Measurements from ENCODE around the gene PIH1D1. TPM values are rescaled to one million over a fixed set of nuclear protein-coding genes. Genes with fewer than 3 reads are reported as not detected.

PIH1D1 gene
- total and polyA plus RNA-seq, 10 of the 15 experiments (the other 5 are each of a cell fraction or from before 2014, with no cell fraction given), result 16.1 to 153 (median 106) TPM

DNA sequence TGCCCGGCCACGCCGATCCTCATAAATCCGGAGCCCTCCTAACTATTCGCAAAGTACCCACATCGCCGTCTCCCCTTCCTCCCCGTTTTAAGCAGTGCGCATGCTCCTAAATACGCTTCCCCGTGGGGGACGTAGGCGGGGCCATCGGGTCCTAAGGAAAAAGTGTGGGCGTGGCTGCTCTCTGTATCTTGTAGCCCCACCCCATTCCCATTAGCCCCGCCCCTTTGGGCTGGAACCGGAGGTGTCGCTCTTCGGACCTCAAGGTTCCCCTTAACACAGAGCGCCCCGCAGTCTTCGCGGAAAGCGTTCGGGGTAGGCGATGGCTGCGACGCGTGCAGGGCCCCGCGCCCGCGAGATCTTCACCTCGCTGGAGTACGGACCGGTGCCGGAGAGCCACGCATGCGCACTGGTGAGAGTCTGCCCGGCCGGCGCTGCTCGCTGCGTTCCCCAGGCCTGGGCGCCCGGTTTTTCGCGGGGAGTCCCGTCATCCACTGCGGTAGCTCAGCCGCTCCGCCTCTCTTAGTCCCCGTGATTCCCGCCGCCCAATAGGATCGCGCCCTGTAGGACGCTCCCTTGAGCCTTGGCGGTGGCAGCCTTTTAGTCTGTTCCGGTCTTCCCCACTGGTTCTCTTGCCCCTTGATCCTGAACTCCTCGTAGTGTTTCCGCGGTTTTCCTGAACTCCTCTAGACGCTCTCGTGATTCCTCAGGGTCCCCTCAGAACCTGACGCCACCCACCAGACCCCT, 1.6 kb upstream of the PIH1D1 start, which contains the start of gene ALDH16A1 (continued):
- TF ChIP-seq, protein P1, sequence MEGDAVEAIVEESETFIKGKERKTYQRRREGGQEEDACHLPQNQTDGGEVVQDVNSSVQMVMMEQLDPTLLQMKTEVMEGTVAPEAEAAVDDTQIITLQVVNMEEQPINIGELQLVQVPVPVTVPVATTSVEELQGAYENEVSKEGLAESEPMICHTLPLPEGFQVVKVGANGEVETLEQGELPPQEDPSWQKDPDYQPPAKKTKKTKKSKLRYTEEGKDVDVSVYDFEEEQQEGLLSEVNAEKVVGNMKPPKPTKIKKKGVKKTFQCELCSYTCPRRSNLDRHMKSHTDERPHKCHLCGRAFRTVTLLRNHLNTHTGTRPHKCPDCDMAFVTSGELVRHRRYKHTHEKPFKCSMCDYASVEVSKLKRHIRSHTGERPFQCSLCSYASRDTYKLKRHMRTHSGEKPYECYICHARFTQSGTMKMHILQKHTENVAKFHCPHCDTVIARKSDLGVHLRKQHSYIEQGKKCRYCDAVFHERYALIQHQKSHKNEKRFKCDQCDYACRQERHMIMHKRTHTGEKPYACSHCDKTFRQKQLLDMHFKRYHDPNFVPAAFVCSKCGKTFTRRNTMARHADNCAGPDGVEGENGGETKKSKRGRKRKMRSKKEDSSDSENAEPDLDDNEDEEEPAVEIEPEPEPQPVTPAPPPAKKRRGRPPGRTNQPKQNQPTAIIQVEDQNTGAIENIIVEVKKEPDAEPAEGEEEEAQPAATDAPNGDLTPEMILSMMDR (IDR thresholded peaks at IDR 0.05 in 2 of 3, conservative IDR thresholded peaks at IDR 0.05 in 1 of 3; ENCODE audit: control insufficient read depth in 2 of 3, extremely low read depth in 1 of 3, insufficient read depth in 1 of 3, low read depth in 3 of 3, low read length in 3 of 3), result no peak
- TF ChIP-seq RBBP5 (conservative IDR thresholded peaks at IDR 0.05) (no peak), ETV6 (conservative IDR thresholded peaks at IDR 0.05 in 1 of 2, IDR thresholded peaks at IDR 0.05 in 1 of 2; ENCODE audit: borderline replicate concordance in 1 of 2, low read depth in 1 of 2) (no peak), HCFC1 (IDR thresholded peaks at IDR 0.05; ENCODE audit: low read length) (peak; percentile 60), NR2F1 (conservative IDR thresholded peaks at IDR 0.05) (peak; percentile 52; the same call in 1 of the 2 replicates), NFYB (IDR thresholded peaks at IDR 0.05; ENCODE audit: insufficient read depth, low read depth, low read length) (peak; percentile 88), MTA2 (IDR thresholded peaks at IDR 0.05; ENCODE audit: low read depth) (no peak), ZNF274 (IDR thresholded peaks at IDR 0.05; ENCODE audit: insufficient read depth, insufficient read length) (no peak), EGR1 (IDR thresholded peaks at IDR 0.05; ENCODE audit: borderline replicate concordance in 1 of 2, low read depth in 2 of 2, low read length in 2 of 2) (peak in 1 of 2 experiments; percentile 57; a peak in 2 of 3 replicates), CREM (IDR thresholded peaks at IDR 0.05; ENCODE audit: low read depth) (no peak; the same call in 1 of the 2 replicates), CBX5 (IDR thresholded peaks at IDR 0.05; ENCODE audit: low read depth) (peak; percentile 78; the same call in 1 of the 2 replicates), TCF3 (IDR thresholded peaks at IDR 0.05; ENCODE audit: borderline replicate concordance, insufficient read depth, low read depth, low read length) (peak; percentile 49; the same call in 1 of the 2 replicates), ZSCAN29 (IDR thresholded peaks at IDR 0.05) (peak; percentile 43; the same call in 1 of the 2 replicates), BHLHE40 (IDR thresholded peaks at IDR 0.05; ENCODE audit: borderline replicate concordance in 1 of 2, low read depth in 2 of 2, low read length in 1 of 2) (peak; percentile 51 to 83; a peak in 3 of 4 replicates), ASH2L (IDR thresholded peaks at IDR 0.05; ENCODE audit: borderline replicate concordance, low read depth) (no peak), RAD21 (IDR thresholded peaks at IDR 0.05; ENCODE audit: insufficient read depth, low read depth, low read length) (no peak), SREBF1 (IDR thresholded peaks at IDR 0.05; ENCODE audit: low read length) (no peak), HDGF (IDR thresholded peaks at IDR 0.05) (no peak; the same call in 1 of the 2 replicates), RUNX3 (IDR thresholded peaks at IDR 0.05; ENCODE audit: low read length) (peak; percentile 62; the same call in 1 of the 2 replicates)
- TF ChIP-seq, protein P2, sequence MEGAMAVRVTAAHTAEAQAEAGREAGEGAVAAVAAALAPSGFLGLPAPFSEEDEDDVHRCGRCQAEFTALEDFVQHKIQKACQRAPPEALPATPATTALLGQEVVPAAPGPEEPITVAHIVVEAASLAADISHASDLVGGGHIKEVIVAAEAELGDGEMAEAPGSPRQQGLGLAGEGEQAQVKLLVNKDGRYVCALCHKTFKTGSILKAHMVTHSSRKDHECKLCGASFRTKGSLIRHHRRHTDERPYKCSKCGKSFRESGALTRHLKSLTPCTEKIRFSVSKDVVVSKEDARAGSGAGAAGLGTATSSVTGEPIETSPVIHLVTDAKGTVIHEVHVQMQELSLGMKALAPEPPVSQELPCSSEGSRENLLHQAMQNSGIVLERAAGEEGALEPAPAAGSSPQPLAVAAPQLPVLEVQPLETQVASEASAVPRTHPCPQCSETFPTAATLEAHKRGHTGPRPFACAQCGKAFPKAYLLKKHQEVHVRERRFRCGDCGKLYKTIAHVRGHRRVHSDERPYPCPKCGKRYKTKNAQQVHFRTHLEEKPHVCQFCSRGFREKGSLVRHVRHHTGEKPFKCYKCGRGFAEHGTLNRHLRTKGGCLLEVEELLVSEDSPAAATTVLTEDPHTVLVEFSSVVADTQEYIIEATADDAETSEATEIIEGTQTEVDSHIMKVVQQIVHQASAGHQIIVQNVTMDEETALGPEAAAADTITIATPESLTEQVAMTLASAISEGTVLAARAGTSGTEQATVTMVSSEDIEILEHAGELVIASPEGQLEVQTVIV (IDR thresholded peaks at IDR 0.05; ENCODE audit: borderline replicate concordance, partially characterized antibody), result peak; percentile 6
- TF ChIP-seq, protein P3, sequence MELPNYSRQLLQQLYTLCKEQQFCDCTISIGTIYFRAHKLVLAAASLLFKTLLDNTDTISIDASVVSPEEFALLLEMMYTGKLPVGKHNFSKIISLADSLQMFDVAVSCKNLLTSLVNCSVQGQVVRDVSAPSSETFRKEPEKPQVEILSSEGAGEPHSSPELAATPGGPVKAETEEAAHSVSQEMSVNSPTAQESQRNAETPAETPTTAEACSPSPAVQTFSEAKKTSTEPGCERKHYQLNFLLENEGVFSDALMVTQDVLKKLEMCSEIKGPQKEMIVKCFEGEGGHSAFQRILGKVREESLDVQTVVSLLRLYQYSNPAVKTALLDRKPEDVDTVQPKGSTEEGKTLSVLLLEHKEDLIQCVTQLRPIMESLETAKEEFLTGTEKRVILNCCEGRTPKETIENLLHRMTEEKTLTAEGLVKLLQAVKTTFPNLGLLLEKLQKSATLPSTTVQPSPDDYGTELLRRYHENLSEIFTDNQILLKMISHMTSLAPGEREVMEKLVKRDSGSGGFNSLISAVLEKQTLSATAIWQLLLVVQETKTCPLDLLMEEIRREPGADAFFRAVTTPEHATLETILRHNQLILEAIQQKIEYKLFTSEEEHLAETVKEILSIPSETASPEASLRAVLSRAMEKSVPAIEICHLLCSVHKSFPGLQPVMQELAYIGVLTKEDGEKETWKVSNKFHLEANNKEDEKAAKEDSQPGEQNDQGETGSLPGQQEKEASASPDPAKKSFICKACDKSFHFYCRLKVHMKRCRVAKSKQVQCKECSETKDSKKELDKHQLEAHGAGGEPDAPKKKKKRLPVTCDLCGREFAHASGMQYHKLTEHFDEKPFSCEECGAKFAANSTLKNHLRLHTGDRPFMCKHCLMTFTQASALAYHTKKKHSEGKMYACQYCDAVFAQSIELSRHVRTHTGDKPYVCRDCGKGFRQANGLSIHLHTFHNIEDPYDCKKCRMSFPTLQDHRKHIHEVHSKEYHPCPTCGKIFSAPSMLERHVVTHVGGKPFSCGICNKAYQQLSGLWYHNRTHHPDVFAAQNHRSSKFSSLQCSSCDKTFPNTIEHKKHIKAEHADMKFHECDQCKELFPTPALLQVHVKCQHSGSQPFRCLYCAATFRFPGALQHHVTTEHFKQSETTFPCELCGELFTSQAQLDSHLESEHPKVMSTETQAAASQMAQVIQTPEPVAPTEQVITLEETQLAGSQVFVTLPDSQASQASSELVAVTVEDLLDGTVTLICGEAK (IDR thresholded peaks at IDR 0.05; ENCODE audit: borderline replicate concordance), result no peak
